ENCODE data around the gene UBTD2. TPM values are rescaled to one million over a fixed set of nuclear protein-coding genes. Genes with fewer than 3 reads are reported as not detected.
"Not testable (repeated sequence)": the region's sequence is repeated elsewhere in the genome, so short reads cannot be mapped to it uniquely, and the experiment has no call there.

UBTD2 gene
- total RNA-seq, 1 experiment from 2014 or later = 31.8 TPM

- no peak for DNase-seq (ENCODE audit: low read depth)
Measured at GRCh38 chr5:172219296-172219695, 64.3 kb downstream of the UBTD2 start.

DNA sequence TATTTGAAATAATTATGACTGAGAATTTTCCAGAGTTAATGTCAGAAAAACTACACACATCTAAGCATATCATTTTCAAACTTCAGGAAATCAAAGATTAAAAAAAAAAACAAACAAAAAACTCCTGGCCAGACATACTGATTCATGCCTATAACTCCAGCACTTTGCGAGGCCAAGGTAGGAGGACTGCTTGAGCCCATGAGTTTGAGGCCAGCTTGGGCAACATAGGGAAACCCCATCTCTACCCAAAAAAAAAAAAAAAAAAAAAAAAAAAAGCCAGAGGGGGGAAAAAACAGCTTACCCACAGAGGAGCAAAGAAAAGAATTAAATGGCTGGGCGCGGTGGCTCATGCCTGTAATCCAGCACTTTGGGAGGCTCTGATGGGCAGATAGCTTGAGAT is 67.2 kb downstream of the UBTD2 start:
- DNase-seq (ENCODE audit: low read depth) = no peak

More at GRCh38 chr5:172219296-172219695, 64.3 kb downstream of the UBTD2 start:
- in situ Hi-C loops (cut with HindIII; ENCODE audit: low pct_unique_long_range_greater_than_20kb, low sequenced_read_pairs) = no loop called here

GRCh38 chr5:172213126-172213525 is 70.4 kb downstream of the UBTD2 start:
- in situ Hi-C loops (cut with HindIII; ENCODE audit: low pct_unique_long_range_greater_than_20kb, low sequenced_read_pairs) = no loop called here
- no peak for DNase-seq (ENCODE audit: low read depth)

More for the DNA sequence above, 67.2 kb downstream of the UBTD2 start:
- in situ Hi-C loops (cut with HindIII; ENCODE audit: low pct_unique_long_range_greater_than_20kb, low sequenced_read_pairs) = no loop called here

DNA sequence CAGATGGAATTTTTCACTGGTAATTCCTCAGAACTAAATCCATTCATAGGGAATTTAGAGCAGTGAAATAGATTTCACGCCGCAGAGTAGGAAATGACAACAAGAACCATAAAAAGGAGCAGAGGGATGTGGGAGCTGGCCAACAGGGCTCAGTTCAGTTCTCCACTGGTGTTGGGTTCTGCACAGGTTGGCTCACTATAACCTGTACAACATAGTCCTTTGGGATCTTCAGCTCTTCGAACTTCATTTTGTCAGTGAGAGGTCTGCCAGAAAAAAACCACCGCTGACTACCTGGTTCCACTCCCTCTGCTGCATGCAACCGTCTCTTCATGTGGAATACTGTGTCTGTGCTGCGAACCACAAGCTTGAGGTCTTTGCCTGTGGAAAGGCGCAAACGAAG is 71.9 kb downstream of the UBTD2 start:
- DNase-seq (ENCODE audit: low read depth) = no peak
- in situ Hi-C loops (cut with HindIII; ENCODE audit: low pct_unique_long_range_greater_than_20kb, low sequenced_read_pairs) = no loop called here

GRCh38 chr5:172209714-172210113 is 73.8 kb downstream of the UBTD2 start:
- DNase-seq (ENCODE audit: low read depth) = no peak
- in situ Hi-C loops (cut with HindIII; ENCODE audit: low pct_unique_long_range_greater_than_20kb, low sequenced_read_pairs) = no loop called here

DNA sequence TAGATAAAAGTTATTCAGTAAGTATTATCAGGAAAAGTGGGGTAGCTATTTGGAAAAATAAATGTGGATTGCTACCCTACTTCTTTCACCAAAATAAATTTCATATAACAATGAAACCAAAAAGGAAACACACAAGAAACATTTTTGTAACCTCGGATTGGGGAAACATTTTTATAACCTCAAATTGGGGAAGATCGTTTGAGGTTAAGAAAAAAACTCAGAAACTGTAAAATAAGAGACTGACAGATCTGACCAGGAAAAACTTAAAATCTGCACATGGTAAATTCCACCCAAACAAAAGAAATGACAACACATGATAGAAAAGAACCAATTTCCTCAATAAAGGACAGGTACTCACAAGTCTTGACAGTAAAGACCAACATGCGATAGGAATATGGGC is 76.1 kb downstream of the UBTD2 start:
- no peak for DNase-seq (ENCODE audit: low read depth)
- in situ Hi-C loops (cut with HindIII; ENCODE audit: low pct_unique_long_range_greater_than_20kb, low sequenced_read_pairs) = no loop called here

GRCh38 chr5:172205984-172206383 is 77.6 kb downstream of the UBTD2 start:
- DNase-seq (ENCODE audit: low read depth); in situ Hi-C loops (cut with HindIII; ENCODE audit: low pct_unique_long_range_greater_than_20kb, low sequenced_read_pairs): not testable (repeated sequence)

DNA sequence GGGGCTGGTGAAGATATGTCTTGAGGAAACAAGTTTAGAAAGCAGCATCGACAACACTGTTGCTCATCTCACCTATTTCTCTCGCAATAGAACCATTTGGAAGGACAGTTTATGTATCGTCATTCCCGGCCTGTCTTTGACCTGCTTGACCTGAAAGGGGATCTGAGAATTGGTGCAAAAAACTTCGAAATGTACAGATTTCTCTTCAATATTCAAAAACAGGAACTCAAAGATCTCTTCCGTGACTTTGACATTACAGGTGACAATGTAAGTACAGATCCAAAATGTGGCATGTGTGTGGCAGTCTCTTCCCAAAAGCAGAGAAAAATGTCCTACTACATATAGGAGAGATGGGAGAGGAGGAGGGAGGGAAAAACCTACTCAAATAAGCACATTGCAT is 83.1 kb downstream of the UBTD2 start:
- DNase-seq (ENCODE audit: low read depth) = no peak
- in situ Hi-C loops (cut with HindIII; ENCODE audit: low pct_unique_long_range_greater_than_20kb, low sequenced_read_pairs) = no loop called here

GRCh38 chr5:172199446-172199845 is 84.1 kb downstream of the UBTD2 start:
- in situ Hi-C loops (cut with HindIII; ENCODE audit: low pct_unique_long_range_greater_than_20kb, low sequenced_read_pairs) = no loop called here
- DNase-seq (ENCODE audit: low read depth) = no peak

DNA sequence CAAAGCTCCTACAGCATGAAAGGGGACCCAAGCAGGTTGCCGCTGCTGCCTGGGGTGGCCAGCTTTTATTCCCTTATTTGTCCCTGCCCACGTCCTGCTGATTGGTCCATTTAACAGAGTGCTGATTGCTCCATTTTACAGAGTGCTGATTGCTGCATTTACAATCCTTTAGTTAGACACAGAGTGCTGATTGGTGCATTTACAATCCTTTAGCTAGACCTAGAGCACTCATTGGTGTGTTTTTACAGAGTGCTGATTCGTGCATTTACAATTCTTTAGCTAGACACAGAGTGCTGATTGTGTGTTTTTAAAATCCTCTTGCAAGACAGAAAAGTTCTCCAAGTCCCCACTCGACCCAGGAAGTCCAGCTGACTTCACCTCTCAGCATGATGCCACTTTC is 85.8 kb downstream of the UBTD2 start:
- in situ Hi-C loops (cut with HindIII; ENCODE audit: low pct_unique_long_range_greater_than_20kb, low sequenced_read_pairs) = not testable (repeated sequence)

DNA sequence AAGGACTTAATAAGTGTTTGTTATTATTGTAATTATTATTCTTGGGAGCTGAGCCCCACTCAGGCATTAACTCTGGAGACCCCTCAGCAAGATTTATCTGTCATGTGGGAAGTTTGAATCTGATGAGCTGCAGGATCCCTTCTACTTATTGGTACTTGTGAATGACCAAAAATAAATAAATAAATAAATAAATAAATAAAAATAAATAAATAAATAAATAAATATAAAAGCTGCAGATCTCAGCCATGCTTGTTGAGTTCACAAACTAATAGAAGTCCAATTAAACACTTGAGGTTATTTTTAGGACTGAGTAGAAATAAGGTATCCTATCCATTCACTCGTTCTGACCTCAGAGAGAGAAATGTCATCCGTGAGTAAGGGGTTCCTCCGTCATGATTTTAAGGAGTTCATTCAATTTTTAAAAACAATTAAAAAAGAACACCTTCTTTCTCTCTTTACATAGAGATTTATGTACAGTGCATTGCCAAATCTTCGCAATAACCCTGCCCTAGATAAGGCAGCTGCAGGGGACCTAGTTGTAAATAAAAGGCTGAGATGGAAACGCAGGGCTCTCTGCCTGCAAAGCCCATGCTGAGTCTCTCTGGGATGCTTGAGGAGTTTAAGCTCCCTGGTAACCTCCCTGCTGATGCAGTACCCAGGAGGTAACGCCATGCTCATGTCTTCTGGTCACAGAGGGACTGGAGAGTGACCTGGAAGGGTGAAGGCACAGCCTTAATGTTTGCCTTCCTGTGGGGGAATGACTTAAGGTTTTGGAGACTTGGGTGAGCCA is 88.4 kb downstream of the UBTD2 start:
- in situ Hi-C loops (cut with HindIII; ENCODE audit: low pct_unique_long_range_greater_than_20kb, low sequenced_read_pairs) = no loop called here
- no peak for DNase-seq (ENCODE audit: low read depth)

More for the DNA sequence above, 85.8 kb downstream of the UBTD2 start:
- not testable (repeated sequence) for DNase-seq (ENCODE audit: low read depth)

- in situ Hi-C loops (cut with HindIII; ENCODE audit: low pct_unique_long_range_greater_than_20kb, low sequenced_read_pairs) = no loop called here
- DNase-seq (ENCODE audit: low read depth) = no peak
Measured at GRCh38 chr5:172193872-172194271, 89.7 kb downstream of the UBTD2 start, which contains the start of gene EFCAB9. TSS of gene EFCAB9 (plus strand) at chr5:172194172. CDS start at chr5:172194173, 1 bp downstream.

DNA sequence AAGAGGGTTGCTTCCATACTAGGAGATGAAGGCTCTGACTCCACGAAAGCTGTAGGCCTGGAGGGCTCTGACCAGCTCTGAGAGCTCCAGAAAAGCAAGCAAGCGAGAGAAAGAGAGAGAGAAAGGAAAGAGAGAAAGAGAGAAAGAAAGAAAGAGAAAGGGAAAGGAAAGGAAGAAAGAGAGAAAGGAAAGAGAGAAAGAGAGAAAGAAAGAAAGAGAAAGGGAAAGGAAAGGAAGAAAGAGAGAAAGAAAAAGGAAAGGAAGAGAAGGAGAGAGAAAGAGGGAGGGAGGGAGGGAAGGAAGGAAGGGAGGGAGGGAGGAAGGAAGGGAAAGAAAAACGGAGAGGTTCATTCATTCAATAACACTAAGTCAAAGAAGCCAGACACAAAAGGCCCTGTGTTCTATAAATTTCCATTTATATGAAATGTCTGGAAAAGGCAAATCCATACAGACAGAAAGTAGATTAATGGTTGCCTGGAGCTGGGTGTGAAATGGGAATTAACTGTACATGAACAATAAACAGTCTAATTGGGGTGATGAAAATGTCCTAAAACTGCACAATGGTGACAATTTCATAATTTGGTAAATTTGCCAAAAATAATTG is 93.8 kb downstream of the UBTD2 start:
- in situ Hi-C loops (cut with HindIII; ENCODE audit: low pct_unique_long_range_greater_than_20kb, low sequenced_read_pairs) = no loop called here

DNA sequence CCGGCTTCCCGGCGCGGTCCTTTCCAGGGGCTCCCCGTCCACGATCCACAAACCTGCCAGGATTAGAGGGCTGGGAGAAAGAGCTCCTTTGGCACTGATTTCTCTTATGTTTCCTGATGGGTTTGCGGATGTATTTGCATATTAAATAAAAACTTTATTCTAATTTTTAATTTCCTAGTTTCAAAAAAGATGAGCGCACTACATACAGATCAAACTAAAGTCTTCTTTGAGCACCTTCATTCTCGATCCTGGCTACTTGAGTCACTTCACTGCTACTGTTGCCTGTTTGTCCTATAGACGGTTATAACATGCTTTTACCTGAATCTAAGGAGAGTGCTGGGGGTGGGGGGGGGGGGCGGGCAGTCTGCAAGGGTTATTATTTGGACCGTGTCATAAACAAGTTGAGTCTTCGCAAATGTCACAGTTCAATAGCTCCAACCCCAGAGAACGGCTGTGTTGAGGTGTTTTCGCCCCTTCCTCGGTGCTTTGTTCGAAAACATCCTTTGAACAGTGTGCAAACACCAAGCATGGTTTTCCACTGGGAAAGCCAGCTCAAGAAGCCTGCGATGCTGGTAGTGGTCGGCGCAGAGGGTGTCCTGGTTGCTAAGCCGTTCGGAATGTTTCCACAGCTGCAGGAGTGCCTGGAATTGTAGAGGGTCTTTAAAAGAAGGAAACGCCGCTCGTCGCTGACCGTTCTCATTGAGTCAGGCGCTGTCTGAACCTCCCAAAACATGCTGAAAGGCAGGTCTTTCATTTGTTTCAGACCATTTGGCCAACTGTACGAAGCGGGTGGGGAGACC is 94.5 kb downstream of the UBTD2 start:
- in situ Hi-C loops (cut with HindIII; ENCODE audit: low pct_unique_long_range_greater_than_20kb, low sequenced_read_pairs) = no loop called here
- no peak for DNase-seq (ENCODE audit: low read depth)

More for the DNA sequence above, 93.8 kb downstream of the UBTD2 start:
- DNase-seq (ENCODE audit: low read depth) = no peak

DNA sequence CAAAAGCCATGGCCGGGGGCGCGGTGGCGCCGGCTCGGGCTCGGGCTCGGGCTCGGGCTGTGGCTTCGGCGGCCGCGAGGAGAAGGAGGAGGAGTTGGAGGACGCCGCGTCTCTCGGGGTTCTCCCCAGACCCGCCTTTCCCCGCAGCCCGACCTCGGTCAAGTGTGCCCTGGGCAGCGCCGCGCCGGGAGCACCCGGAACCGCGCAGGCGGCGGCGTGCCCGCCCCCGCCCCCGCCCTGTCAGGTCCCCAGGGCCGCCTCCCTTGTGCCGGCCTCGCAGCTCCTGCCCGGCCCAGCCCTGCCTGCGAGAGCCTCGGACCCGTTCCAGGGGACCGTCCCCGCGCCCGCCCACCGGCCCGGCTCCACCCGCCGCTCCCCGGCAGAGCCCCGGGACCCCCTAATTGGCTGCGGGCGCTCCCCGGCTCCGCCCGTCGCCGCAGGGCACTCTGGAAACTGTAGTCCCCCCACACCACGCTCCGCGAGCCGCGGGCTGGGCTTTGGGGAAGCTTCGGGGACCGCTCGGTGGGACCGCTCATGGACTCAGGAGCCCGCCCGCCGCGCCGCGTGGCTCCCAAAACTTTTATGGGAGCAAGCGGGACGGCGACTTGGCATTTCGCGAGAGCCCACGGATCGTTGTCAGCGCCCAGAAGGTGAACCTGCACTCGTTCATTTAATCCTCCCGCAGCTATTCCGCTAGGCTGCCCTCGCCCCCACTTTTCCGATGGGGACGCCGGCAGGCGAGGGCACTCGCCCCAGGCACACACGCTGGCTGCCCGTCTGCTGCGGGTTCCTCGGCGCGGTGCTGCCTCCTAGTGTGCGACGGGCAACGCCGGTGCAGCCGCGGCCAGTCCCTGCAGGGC is 95.3 kb downstream of the UBTD2 start, which contains the start of gene STK10:
STK10 (minus strand) TSS at position 192 of the 860 bp plus-strand sequence; CDS start at position 10, 182 bp downstream.
- DNase-seq (ENCODE audit: low read depth) = peak; percentile 94
- in situ Hi-C loops (cut with HindIII; ENCODE audit: low pct_unique_long_range_greater_than_20kb, low sequenced_read_pairs) = no loop called here

DNA sequence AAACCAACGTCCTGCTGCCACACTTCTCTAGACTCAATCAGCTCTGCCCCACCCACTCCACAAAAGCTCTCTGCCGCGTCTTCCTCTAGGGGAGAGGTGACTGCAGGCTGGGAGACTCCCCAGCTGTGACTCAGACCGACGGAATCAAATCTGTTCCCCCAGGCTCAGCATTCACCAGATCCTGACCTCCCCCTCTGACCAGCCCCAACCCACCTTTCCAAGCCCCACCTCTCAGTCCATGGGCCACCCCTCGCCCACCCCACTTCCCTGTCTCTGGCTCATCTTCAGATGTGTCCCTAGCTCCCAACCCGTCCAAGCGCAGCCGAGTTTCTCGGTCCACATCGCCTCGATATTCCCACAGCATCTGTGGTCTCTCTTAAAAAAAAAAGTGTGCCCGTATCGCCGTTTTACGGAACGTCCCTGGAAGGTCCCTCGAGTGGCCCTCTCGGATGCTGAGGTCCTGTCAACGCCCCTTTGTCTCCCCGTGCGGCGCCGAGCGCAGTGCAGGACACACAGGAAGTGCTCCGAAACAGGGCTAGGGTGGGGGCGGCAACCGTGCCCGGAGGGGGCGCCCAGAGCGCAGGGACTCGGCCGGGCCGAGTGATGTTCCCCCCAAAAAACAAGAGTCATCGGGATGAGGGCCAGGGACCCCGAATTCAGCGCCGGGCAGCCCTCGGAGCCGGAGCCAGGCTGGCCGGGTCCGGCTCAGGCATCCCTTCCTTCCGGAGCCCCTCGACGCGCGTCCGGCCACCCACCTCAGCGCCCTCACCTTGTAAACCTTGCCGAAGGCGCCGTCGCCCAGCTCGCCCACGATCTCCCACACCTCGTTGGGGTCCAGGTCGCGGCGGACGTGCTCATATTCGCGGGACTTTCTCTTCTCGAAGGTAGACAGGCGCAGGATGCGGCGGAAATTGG is 96.2 kb downstream of the UBTD2 start:
- DNase-seq (ENCODE audit: low read depth) = peak; percentile 75
- in situ Hi-C loops (cut with HindIII; ENCODE audit: low pct_unique_long_range_greater_than_20kb, low sequenced_read_pairs) = no loop called here

GRCh38 chr5:172186114-172186695 is 97.4 kb downstream of the UBTD2 start:
- in situ Hi-C loops (cut with HindIII; ENCODE audit: low pct_unique_long_range_greater_than_20kb, low sequenced_read_pairs) = no loop called here
- no peak for DNase-seq (ENCODE audit: low read depth)
